ENCODE data around the gene XPR1.

XPR1 gene

GRCh38 chr1:180888870-180889269, 257.0 kb downstream of the XPR1 start:
- Histone ChIP-seq H3K4me3 (ENCODE audit: low read depth, low read length) (no peak overlapping the region), H3K27me3 (ENCODE audit: control insufficient read depth, insufficient read depth, low read length) (no peaks in the 10 kb centered on the region), H3K9ac (ENCODE audit: low read depth, low read length) (no peak overlapping the region), H3K36me3 (ENCODE audit: control insufficient read depth, insufficient read depth, low read length) (no peaks in the 10 kb centered on the region), H3K4me1 (ENCODE audit: control insufficient read depth, insufficient read depth, low read length) (no peaks in the 10 kb centered on the region), H3K9me3 (ENCODE audit: control insufficient read depth, insufficient read depth, low read length) (no peaks in the 10 kb centered on the region)

GRCh38 chr1:180889325-180889724, 257.5 kb downstream of the XPR1 start:
- Histone ChIP-seq H3K36me3 (ENCODE audit: control insufficient read depth, insufficient read depth, low read length) (no peaks in the 10 kb centered on the region), H3K4me1 (ENCODE audit: control insufficient read depth, insufficient read depth, low read length) (no peaks in the 10 kb centered on the region), H3K4me3 (ENCODE audit: low read depth, low read length) (no peak overlapping the region), H3K27me3 (ENCODE audit: control insufficient read depth, insufficient read depth, low read length) (no peaks in the 10 kb centered on the region), H3K9ac (ENCODE audit: low read depth, low read length) (no peak overlapping the region), H3K9me3 (ENCODE audit: control insufficient read depth, insufficient read depth, low read length) (no peaks in the 10 kb centered on the region)

- no peaks in the 10 kb centered on the region for H3K27me3 ChIP-seq (ENCODE audit: control insufficient read depth, insufficient read depth, low read length)
- H3K4me3 ChIP-seq (ENCODE audit: low read depth, low read length): no peak overlapping the region
- H3K9ac ChIP-seq (ENCODE audit: low read depth, low read length): no peak overlapping the region
- H3K4me1 ChIP-seq (ENCODE audit: control insufficient read depth, insufficient read depth, low read length): no peaks in the 10 kb centered on the region
- H3K36me3 ChIP-seq (ENCODE audit: control insufficient read depth, insufficient read depth, low read length): no peaks in the 10 kb centered on the region
- H3K9me3 ChIP-seq (ENCODE audit: control insufficient read depth, insufficient read depth, low read length): no peaks in the 10 kb centered on the region
Observed at GRCh38 chr1:180892272-180892671, 260.4 kb downstream of the XPR1 start.

- H3K9ac ChIP-seq (ENCODE audit: low read depth, low read length): no peak overlapping the region
- H3K9me3 ChIP-seq (ENCODE audit: control insufficient read depth, insufficient read depth, low read length): no peaks in the 10 kb centered on the region
- H3K36me3 ChIP-seq (ENCODE audit: control insufficient read depth, insufficient read depth, low read length): no peaks in the 10 kb centered on the region
- no peaks in the 10 kb centered on the region for H3K27me3 ChIP-seq (ENCODE audit: control insufficient read depth, insufficient read depth, low read length)
- H3K4me1 ChIP-seq (ENCODE audit: control insufficient read depth, insufficient read depth, low read length): no peaks in the 10 kb centered on the region
- H3K4me3 ChIP-seq (ENCODE audit: low read depth, low read length): no peak overlapping the region
Observed at GRCh38 chr1:180892675-180893074, 260.9 kb downstream of the XPR1 start.

GRCh38 chr1:180893614-180894013, 261.8 kb downstream of the XPR1 start:
- Histone ChIP-seq H3K27me3 (ENCODE audit: control insufficient read depth, insufficient read depth, low read length) (no peaks in the 10 kb centered on the region), H3K9me3 (ENCODE audit: control insufficient read depth, insufficient read depth, low read length) (no peaks in the 10 kb centered on the region), H3K4me1 (ENCODE audit: control insufficient read depth, insufficient read depth, low read length) (peaks cover 4% of the 10 kb centered on the region), H3K9ac (ENCODE audit: low read depth, low read length) (no peak overlapping the region), H3K4me3 (ENCODE audit: low read depth, low read length) (no peak overlapping the region), H3K36me3 (ENCODE audit: control insufficient read depth, insufficient read depth, low read length) (no peaks in the 10 kb centered on the region)

GRCh38 chr1:180896161-180896560, 264.3 kb downstream of the XPR1 start:
- Histone ChIP-seq H3K9me3 (ENCODE audit: control insufficient read depth, insufficient read depth, low read length) (no peaks in the 10 kb centered on the region), H3K9ac (ENCODE audit: low read depth, low read length) (no peak overlapping the region), H3K36me3 (ENCODE audit: control insufficient read depth, insufficient read depth, low read length) (peaks cover 4% of the 10 kb centered on the region), H3K4me3 (ENCODE audit: low read depth, low read length) (no peak overlapping the region), H3K4me1 (ENCODE audit: control insufficient read depth, insufficient read depth, low read length) (peaks cover 7% of the 10 kb centered on the region), H3K27me3 (ENCODE audit: control insufficient read depth, insufficient read depth, low read length) (no peaks in the 10 kb centered on the region)

- Histone ChIP-seq H3K4me1 (ENCODE audit: control insufficient read depth, insufficient read depth, low read length) (peaks cover 7% of the 10 kb centered on the region), H3K9ac (ENCODE audit: low read depth, low read length) (no peak overlapping the region), H3K9me3 (ENCODE audit: control insufficient read depth, insufficient read depth, low read length) (no peaks in the 10 kb centered on the region), H3K4me3 (ENCODE audit: low read depth, low read length) (no peak overlapping the region), H3K27me3 (ENCODE audit: control insufficient read depth, insufficient read depth, low read length) (no peaks in the 10 kb centered on the region), H3K36me3 (ENCODE audit: control insufficient read depth, insufficient read depth, low read length) (peaks cover 4% of the 10 kb centered on the region)
Observed at GRCh38 chr1:180898441-180899219, 266.8 kb downstream of the XPR1 start.

- no peak overlapping the region for H3K9ac ChIP-seq (ENCODE audit: low read depth, low read length)
- H3K9me3 ChIP-seq (ENCODE audit: control insufficient read depth, insufficient read depth, low read length): no peaks in the 10 kb centered on the region
- H3K4me1 ChIP-seq (ENCODE audit: control insufficient read depth, insufficient read depth, low read length): peaks cover 7% of the 10 kb centered on the region
- H3K27me3 ChIP-seq (ENCODE audit: control insufficient read depth, insufficient read depth, low read length): no peaks in the 10 kb centered on the region
- H3K4me3 ChIP-seq (ENCODE audit: low read depth, low read length): no peak overlapping the region
- H3K36me3 ChIP-seq (ENCODE audit: control insufficient read depth, insufficient read depth, low read length): peaks cover 4% of the 10 kb centered on the region
Observed at GRCh38 chr1:180899262-180899661, 267.4 kb downstream of the XPR1 start.

GRCh38 chr1:180901076-180901990, 269.5 kb downstream of the XPR1 start:
- Histone ChIP-seq H3K9ac (ENCODE audit: low read depth, low read length) (no peak overlapping the region), H3K36me3 (ENCODE audit: control insufficient read depth, insufficient read depth, low read length) (peaks cover 4% of the 10 kb centered on the region), H3K27me3 (ENCODE audit: control insufficient read depth, insufficient read depth, low read length) (no peaks in the 10 kb centered on the region), H3K4me1 (ENCODE audit: control insufficient read depth, insufficient read depth, low read length) (peaks cover 7% of the 10 kb centered on the region), H3K9me3 (ENCODE audit: control insufficient read depth, insufficient read depth, low read length) (no peaks in the 10 kb centered on the region), H3K4me3 (ENCODE audit: low read depth, low read length) (no peak overlapping the region)

GRCh38 chr1:180902541-180902940, 270.7 kb downstream of the XPR1 start:
- Histone ChIP-seq H3K4me3 (ENCODE audit: low read depth, low read length) (no peak overlapping the region), H3K4me1 (ENCODE audit: control insufficient read depth, insufficient read depth, low read length) (peaks cover 7% of the 10 kb centered on the region), H3K36me3 (ENCODE audit: control insufficient read depth, insufficient read depth, low read length) (peaks cover 4% of the 10 kb centered on the region), H3K9ac (ENCODE audit: low read depth, low read length) (no peak overlapping the region), H3K27me3 (ENCODE audit: control insufficient read depth, insufficient read depth, low read length) (no peaks in the 10 kb centered on the region), H3K9me3 (ENCODE audit: control insufficient read depth, insufficient read depth, low read length) (no peaks in the 10 kb centered on the region)

GRCh38 chr1:180905927-180906326, 274.1 kb downstream of the XPR1 start:
- Histone ChIP-seq H3K27me3 (ENCODE audit: control insufficient read depth, insufficient read depth, low read length) (no peaks in the 10 kb centered on the region), H3K36me3 (ENCODE audit: control insufficient read depth, insufficient read depth, low read length) (no peaks in the 10 kb centered on the region), H3K9ac (ENCODE audit: low read depth, low read length) (no peak overlapping the region), H3K4me3 (ENCODE audit: low read depth, low read length) (no peak overlapping the region), H3K4me1 (ENCODE audit: control insufficient read depth, insufficient read depth, low read length) (no peaks in the 10 kb centered on the region), H3K9me3 (ENCODE audit: control insufficient read depth, insufficient read depth, low read length) (no peaks in the 10 kb centered on the region)

- H3K4me1 ChIP-seq (ENCODE audit: control insufficient read depth, insufficient read depth, low read length): no peaks in the 10 kb centered on the region
- H3K36me3 ChIP-seq (ENCODE audit: control insufficient read depth, insufficient read depth, low read length): no peaks in the 10 kb centered on the region
- H3K9ac ChIP-seq (ENCODE audit: low read depth, low read length): no peak overlapping the region
- H3K27me3 ChIP-seq (ENCODE audit: control insufficient read depth, insufficient read depth, low read length): peaks cover 4% of the 10 kb centered on the region
- no peak overlapping the region for H3K4me3 ChIP-seq (ENCODE audit: low read depth, low read length)
- no peaks in the 10 kb centered on the region for H3K9me3 ChIP-seq (ENCODE audit: control insufficient read depth, insufficient read depth, low read length)
Observed at GRCh38 chr1:180906511-180906910, 274.7 kb downstream of the XPR1 start.

Data from iPS-15b (cell line).